NCI-H446 (cell line): ENCODE data around the gene HNRNPR.
"Not testable (repeated sequence)": the region's sequence is repeated elsewhere in the genome, so short reads cannot be mapped to it uniquely, and the experiment has no call there.

ENCODE experiments used
- DNase-seq, 2 experiments: peaks; one replicate each; lab custom pipeline; 2025; lab: John Stamatoyannopoulos, UW

The HNRNPR gene

GRCh38 chr1:23344111-23344986 is at the start of gene HNRNPR:
TSS of gene HNRNPR (minus strand) at chr1:23344284. CDS start at chr1:23341008, 3,276 bp downstream.
- peak; percentile 99 to 100 for DNase-seq

DNA sequence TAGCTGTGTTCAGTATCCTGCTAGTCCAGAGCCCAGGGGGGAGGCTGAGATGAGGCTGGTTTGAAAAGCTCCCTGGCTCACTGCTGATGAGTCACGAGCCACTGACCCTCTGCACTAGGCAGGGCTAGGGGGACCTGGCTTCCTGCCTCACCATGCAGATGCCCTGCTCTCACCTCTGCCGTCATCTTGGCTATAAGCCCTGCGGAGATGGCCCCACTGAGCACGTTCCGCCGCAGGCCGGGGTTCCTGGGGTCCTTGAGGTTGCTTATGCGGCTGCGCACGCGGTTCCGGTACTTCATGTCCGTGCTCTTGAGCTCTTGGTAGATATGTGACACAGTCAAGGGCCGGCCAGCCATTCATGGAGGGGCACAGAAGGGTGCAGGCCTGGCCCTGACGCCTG is 49.6 kb upstream of the HNRNPR start:
- DNase-seq, result no peak

DNA sequence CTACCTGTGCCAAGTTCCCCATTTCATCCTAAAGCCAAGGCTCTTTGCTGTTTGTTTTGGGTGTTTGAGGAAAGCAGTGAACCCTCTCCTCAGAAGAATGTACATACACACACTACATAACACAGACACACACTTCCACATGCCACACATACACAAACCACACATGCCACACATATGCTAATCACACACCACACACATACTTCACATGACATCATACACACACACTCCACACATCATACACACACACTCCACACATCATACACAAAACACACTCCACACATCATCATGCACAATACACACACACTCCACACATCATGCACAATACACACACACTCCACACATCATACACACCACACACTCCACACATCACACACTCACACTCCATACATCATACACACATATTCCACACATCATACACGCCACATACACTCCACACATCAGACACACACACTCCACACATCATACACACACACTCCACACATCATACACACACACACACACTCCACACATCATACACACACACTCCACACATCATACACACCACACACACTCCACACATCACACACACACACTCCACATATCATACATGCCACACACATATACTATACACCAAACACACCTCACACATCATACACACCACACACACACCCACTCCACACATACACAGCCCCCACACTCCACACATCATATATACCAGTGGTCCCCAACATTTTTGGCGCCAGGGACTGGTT is 48.2 kb upstream of the HNRNPR start:
- DNase-seq, result no peak

GRCh38 chr1:23389837-23390321 is 45.8 kb upstream of the HNRNPR start:
- no peak for DNase-seq

- DNase-seq, result no peak
Observed at GRCh38 chr1:23387494-23387893, 43.4 kb upstream of the HNRNPR start.

GRCh38 chr1:23385119-23385621 is 41.1 kb upstream of the HNRNPR start:
- no peak for DNase-seq

DNA sequence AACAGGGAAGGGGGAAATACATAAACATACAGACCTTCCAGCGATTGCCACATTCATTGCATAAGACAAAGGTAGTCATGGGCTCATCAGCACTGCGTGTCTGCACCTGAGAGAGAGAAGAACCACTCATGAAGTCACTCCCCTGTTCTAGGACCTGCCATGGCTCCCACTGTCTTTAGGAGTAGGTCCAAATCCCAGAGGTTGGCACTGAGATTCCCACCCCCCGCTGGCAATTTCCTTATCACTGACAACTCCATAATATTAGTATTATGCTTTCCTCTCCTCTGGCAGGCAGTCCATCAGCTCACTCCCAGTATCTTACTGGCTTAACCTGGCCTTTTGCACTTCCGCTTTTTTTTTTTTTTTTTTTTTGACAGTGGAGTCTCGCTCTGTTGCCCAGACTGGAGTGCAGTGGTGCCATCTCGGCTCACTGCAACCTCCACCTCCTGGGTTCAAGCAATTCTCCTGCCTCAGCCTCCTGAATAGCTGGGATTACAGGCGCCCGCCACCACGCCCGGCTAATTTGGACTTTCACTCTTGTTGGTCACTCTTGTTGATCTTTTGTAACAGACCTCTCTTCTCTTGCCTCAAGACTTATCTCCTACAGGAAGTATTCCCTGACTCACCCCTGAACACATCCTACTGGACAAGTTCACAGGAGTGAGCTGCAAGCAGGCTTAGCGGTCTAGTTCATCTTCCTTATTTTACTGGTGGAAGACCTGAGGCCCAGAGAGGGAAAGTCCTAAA is 40.4 kb upstream of the HNRNPR start:
- no peak for DNase-seq

DNA sequence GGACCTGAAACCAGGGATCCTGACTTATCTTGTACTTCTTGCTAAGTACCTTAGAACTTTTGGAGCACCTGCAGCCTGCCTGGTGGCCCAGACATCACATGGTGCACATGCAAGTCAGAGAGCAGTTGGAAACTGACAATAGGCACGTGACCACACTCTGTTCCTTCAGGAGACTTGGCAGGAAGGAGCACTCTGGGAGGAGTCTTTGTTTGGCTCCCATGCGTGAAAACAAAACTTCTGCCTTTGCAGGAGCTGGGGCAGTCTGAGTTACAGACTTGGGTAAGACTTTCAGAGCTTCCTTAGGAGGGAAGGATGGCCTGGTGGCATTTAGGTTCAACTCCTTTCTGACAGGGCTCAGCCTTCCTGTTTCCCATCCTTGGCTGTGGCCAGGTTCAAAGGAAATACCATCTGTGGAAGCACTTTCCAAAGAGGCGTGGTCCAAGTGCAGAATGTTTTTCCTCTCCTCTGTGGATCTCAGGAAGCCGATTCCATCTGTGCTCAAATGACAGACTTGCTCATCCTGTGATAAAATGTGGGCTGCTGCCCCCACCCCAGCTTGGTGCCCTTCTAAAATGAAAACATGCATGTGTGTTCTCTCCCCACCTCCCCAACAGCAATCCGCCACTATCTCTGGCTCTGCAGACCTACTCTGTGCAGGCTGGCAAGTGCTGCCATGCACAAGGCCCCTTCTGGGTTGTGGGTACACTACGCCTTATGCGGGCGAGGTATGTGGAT is 39.7 kb upstream of the HNRNPR start:
- DNase-seq, result peak in 1 of 2 experiments; percentile 25

DNA sequence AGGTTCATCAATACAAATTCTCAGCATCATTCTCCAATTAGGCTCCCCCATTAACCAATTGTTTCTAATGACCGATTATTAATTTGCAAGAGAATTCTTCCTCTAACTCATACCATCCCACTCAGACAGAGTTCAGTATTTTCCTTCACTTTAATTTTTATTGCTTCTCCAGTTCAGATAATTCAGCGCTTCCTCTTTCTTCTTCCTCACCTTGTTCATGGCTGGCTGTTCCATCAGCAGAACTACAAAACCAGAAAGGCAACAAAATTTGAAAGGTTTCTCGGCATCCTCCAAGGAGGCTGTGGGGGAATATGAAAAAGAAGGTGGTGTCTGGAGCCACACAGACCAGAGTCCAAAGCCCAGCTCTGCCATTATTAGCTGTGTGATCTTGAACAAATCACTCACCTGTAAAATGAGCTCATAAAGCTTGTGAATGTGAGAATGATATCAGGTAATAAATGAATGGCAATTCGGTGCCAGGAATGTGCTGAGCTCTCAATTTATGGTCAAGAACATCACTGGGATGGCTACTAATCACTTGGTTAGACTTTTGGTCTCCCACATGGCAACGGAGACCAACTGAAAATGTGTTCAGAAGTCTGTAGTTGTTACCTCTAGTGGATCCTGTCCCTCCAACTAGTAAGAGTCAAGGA is 37.3 kb upstream of the HNRNPR start:
- no peak for DNase-seq

DNA sequence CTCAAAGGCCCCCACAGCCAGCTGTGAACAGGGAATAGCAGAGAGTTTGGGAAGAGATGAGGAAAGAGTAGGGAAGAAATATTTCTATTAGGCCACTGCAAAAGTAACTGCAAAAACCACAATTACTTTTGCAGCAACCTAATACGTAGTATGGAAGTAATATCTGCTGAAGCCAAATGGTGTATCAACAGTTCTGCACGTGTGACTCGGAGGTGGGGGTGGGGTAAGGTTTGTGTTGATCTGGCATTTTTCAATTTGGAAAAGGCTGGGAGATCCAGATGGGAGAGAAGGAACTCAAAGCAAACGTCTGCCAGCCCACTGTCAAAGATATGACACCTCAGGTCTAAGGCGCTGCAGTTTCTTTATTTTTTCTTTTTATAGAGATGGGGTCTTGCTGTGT is 36.6 kb upstream of the HNRNPR start:
- no peak for DNase-seq

DNA sequence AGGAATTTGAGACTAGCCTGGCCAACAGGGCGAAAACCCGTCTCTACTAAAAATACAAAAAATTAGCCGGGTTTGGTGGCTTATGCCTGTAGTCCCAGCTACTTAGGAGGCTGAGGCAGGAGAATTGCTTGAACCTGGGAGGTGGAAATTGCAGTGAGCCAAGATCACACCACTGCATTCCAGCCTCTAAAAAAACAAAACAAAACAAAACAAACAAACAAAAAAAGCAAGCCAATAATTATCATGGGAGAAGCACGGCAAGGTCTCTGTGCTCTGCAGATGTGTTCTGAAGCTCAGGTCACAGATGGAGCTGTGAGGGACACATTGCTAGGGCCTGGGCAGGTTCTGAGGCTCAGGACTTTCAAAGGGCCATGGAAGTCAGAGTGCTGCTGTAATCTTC is 36.2 kb upstream of the HNRNPR start:
- DNase-seq, result not testable (repeated sequence)

- no peak for DNase-seq
Observed at GRCh38 chr1:23376890-23377811, 33.1 kb upstream of the HNRNPR start.

GRCh38 chr1:23374079-23374735 is 30.1 kb upstream of the HNRNPR start:
- DNase-seq, result not testable (repeated sequence)

DNA sequence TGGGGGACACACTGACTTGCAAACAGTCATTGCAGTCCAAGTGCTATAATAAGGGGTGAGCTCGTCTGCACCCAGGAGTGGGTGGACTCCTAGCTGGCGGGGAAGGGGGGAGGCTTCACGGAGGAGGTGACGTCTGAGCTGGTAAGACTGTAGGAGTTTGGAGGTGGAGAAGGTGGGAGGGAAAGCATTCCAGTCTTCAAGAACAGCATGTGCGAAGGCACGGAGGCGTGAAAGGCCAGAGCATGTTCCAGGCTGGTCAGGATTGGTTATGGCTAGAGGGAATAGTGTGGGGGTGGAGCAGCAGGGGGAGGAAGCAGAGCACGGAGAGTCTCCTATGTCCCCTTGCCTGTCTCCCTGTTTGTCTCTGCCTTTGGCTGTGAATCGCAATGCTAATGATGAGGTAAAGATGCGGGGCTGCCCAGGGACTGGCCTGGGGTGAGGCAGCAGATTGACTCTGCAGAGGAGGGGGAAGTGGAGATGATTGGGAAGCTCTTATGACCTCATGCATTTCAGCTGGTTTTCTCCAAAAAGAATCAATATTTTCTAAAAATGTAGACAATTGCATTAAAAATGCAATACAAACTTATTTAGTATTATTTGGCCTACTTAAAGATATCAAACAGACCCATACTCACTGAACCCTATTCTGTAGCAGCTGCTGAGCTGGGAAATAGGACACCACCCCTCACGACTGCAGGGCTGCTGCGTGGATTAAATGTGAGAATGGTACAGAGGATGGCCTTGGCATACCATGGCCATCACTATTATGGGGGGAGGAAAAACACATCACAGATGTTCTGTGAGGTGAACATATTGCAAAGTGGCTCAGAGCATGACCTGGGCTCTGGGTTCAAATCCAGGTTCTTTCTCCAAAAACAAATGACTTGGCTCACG is 28.1 kb upstream of the HNRNPR start:
- no peak for DNase-seq

DNA sequence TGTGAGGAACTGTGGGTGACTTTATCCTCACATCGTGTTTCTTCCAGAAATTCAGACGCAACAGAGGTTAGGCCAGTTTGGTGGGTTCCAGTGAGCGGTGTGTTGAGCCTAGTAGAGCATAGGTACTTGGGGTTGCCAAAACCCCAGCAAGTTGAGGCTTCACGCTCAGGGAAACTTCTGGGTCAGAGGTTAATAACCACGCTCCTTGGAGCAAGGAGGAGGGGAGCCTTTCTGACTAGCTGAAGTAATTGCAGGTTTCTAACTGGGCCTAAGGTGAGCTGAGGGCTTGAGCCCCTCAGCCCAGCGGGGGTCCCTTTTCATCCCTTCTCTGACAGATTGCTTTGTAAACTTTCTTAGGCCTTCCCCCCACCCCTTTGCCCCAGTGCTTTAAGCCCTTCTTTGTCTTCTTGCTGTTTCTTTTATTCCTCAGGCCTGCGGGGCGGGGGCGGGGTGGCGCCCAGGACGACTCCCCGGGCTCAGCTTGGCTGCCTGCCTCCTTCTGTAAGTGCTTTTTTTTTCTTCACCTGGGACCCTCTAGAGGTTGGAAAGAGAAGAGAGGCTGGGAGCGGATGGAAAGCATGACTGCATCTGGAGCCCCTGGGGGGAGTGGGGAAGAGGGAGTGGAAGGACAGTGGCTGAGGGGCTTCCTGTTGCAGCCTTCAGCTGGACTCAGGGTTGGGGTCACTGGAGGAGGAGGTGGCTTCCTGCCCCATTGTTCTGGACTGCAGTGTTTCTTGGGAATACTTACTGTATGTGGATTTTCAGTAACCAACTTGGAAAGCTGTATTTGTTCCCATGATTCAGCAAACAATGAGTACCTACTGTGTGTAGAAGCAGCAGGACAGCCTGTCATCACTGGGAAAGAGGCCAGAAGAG is 26.9 kb upstream of the HNRNPR start:
- DNase-seq, result no peak

DNA sequence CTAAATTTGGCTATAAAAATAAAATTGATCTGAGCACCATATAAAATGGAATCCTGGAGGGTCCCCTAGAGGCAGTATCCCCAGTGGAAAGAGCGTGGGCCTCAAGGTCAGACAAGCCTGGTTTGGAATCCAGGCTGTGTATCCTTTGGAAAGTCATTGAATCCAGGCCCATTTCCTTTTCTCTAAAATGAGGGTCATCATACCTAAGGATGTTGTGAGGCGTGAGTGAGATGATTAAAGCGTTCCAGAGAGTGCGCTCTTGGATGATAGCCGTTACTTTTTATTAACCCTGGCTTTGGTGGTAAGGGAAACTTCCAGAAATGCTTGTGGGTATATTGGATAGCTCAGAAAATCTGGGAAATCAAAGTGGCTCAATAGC is 26.2 kb upstream of the HNRNPR start:
- DNase-seq, result no peak

DNA sequence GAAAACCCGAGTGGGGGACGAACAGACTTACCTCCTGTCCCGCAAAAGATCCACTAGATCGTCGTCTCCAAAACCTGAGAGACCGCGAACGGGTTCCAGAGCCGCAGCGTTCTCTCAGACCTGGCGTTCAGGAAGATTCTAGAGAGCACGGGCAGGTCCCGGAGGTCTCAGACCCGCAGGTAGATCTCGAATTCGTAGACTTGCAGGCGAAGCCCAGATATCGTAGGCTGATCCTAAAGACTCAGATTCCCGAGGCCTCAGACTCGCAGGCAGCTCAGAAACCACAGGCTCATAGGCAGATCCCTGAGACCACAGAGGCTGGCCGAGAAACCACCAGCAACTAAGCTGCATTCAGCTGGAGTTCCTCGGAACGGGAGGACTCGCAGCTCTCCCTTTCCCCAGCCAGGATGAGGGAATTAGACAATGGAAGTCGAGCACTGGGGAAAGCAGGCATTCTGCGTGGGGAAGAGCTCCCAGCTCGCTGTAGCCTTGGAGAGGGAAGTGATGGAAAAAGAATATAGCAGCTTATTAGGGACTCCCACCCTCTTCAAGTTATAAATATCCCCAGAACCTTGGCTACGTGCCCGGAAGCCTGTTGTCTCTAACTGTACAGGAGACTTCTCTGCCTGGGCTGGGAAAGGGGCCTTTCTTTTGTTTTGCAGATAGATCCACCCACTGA is 25.4 kb upstream of the HNRNPR start, which contains the start of gene ZNF436:
ZNF436 (minus strand) TSS at position 502 of the 679 bp plus-strand sequence. CDS start 1,831 bp downstream, outside the sequence.
- peak; percentile 80 to 91 for DNase-seq
